Sciatic nerve (tissue), 2 donors: Measurements from ENCODE around the gene PPP4C. TPM values are rescaled to one million over a fixed set of nuclear protein-coding genes. Genes with fewer than 3 reads are reported as not detected.
"Not testable (repeated sequence)": the region's sequence is repeated elsewhere in the genome, so short reads cannot be mapped to it uniquely, and the experiment has no call there.

Experiments
- ATAC-seq: fragments of 200-7000 bp; cut with Tn5 transposase; one replicate; pipeline ENCODE4 v1.9.1; 2020; ENCODE audit warnings: mild to moderate bottlenecking, moderate library complexity
- DNase-seq: peaks from one replicate; pipeline ENCODE4 v3.0.0-alpha.2; 2020; ENCODE audit warnings: low spot score
- intact Hi-C: fragments of 100-400 bp; cut with DNase I; formaldehyde crosslinking; loops from one replicate; pipeline ENCODE4 v1.14.2; 2022
- total RNA-seq: library from RNA; stranded (reverse); fragmentation: NEBNext Ultra II Directional; extraction: Animal tissue kit (Norgen Biotek cat#: 25700); gene quantifications from one replicate; pipeline ENCODE4 v1.2.1, GENCODE V29; 2021
- donor health status: DM: no; HTN: no; CAD: no.
- donor health status: DM: no; HTN: no; CAD: no.

PPP4C gene
- total RNA-seq, 1 donor from 2014 or later, result 41.2 TPM

DNA sequence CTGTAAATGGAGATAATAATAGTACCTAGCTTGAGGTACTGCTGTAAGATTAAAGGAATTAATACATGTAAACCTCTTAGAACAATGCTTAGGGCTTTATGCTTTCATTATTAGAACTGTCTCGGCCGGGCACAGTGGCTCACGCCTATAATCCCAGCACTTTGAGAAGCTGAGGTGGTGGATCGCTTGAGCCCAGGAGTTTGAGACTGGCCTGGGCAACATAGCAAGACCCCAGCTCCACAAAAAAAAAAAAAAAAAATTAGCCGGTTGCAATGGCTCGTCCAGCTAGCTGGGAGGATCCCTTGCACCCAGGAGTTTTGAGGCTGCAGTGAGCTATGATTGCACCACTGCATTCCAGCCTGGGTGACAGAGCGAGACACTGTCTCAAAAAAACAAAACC, 39.0 kb downstream of the PPP4C start:
- intact Hi-C loops, DNase-seq, ATAC-seq: not testable (repeated sequence)

- ATAC-seq (no peak), DNase-seq (no peak)
- intact Hi-C loops, result no loop called here
Observed at GRCh38 chr16:30115238-30115637, 39.4 kb downstream of the PPP4C start.

DNA sequence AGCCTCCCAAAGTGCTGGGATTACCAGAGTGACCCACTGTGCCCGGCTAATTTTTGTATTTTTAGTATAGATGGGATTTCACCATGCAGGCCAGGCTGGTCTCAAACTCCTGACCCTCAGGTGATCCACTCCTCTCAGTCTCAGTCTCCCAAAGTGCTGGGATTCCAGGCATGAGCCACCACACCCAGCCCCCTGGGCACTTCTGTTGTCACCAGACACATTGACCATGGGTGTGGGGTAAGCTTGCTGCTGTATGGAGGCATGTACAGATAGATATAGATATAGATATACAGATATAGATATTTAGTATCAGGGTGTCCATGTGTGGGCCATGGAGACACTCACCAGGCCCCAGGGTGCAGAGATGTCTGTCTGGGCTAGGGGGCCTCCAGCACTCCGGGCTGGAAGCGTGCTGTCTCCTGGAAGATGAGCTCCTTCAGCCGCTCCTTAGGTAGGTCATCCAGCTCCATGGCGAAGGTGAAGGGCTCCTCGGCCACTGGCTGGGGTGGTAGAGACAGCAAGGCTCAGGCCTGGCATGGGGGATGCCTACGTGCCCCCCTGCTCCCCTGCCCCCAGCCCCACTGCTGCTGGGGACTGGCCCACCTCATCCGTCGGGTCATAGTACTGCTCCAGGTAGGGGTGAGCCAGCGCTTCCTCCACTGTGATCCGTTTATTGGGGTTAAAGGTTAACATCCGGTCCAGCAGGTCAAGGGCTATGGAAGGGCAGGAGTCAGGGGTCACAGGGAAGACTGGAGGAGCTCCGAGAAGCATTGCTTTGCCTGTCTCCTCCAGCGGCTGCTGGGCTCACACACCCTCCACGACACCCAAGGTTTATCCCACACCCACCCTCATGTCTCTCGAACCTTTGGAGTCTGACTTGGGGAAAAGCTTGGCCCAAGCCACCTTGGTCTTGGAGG, 40.8 kb downstream of the PPP4C start:
- DNase-seq, result no peak
- no peak for ATAC-seq
- intact Hi-C loops, result no loop called here

DNA sequence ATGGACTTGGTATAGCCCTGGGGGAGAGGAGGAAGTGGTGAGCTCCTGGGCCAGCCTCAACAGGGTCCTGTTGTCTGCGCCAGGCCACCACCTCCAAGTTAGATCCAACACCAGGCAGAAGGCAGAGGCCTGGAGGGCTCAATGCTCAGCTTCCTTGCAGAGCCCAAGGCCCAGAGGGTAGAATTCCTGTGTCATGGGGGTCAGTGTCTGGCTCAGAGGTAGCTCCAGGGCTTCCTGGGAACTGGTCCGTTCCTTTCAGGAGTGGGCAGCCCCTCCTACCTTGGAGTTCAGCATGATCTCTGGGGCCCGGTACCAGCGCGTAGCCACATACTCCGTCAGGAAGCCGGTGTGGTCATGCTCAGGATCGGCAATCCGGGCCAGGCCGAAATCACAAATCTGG, 42.0 kb downstream of the PPP4C start:
- intact Hi-C loops, result no loop called here
- no peak for ATAC-seq

GRCh38 chr16:30119428-30119827, 43.6 kb downstream of the PPP4C start:
- intact Hi-C loops, result no loop called here
- ATAC-seq (no peak), DNase-seq (no peak)

More for the DNA sequence above, 42.0 kb downstream of the PPP4C start:
- no peak for DNase-seq

DNA sequence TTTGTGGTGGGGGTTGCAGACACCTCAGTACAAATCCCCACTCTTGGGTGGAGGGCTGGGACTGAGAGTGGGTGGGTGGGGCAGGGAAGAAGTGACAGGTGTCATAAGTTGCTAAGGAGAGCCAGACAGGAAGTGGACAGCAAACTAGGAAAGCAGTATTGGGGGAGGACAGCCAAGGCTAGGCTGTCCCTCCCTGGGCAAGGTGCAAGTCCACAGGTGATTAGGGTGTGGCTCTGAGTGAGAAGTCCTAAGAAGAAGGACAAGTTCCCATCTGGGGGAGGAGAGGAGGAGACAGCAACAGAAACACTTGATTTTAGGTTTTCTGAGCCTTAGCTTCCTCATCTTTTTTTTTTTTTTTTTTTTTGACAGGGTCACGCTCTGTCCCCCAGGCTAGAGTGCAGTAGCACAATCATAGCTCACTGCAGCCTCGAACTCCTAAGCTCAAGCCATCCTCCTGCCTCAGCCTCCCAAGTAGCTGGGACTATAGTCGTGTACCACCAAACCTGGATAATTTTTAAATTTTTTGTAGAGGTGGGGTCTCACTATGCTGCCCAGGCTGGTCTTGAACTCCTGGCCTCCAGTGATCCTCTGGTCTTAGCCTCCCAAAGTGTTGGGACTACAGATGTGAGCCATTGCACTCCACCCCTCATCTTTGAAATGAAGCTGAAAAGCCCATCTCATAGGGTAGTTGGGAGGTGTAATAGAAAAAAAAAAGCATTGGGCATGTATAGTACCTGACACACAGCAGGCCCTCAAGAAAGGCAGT, 44.7 kb downstream of the PPP4C start:
- no peak for ATAC-seq
- DNase-seq, result no peak
- intact Hi-C loops, result no loop called here

GRCh38 chr16:30121741-30122571, 46.2 kb downstream of the PPP4C start:
- peak; percentile 87 for ATAC-seq
- DNase-seq, result peak; percentile 85
- intact Hi-C loops, result no loop called here

DNA sequence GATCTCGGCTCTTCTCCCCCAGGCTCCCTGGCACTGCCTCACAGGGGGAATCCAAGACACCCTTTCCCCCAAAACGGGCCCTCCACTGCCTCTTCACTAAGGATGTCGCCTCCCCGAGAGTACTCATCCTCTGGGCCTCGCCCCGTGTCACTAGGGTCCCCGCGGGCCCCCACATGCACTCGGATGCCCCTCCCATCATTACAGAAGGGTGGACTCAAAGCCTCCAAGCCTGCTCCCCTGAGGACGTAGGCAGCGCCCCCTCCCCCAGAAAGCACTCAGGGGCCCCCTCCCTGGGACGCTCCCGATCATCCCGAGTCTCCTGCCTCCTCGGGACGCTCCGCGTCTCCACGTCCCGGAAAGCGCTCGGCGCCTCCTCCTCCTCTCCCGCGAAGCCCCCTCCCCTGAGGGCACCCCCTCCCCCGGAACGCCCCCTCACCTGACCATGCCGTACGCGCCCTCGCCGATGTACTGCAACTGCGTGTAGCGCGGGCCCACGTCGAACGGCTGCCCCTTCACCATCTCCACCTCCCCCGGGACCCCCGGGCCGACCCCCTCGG, 46.9 kb downstream of the PPP4C start:
- intact Hi-C loops, result no loop called here
- ATAC-seq, result peak; percentile 47

GRCh38 chr16:30124985-30125379, 49.2 kb downstream of the PPP4C start:
- intact Hi-C loops, result no loop called here
- ATAC-seq, result no peak

More for the DNA sequence above, 46.9 kb downstream of the PPP4C start:
- DNase-seq, result no peak

GRCh38 chr16:30125690-30126089, 49.9 kb downstream of the PPP4C start:
- ATAC-seq, DNase-seq, intact Hi-C loops: not testable (repeated sequence)

More at GRCh38 chr16:30124985-30125379, 49.2 kb downstream of the PPP4C start:
- DNase-seq, result no peak

- ATAC-seq, result no peak
Observed at GRCh38 chr16:30127993-30128392, 52.2 kb downstream of the PPP4C start.

DNA sequence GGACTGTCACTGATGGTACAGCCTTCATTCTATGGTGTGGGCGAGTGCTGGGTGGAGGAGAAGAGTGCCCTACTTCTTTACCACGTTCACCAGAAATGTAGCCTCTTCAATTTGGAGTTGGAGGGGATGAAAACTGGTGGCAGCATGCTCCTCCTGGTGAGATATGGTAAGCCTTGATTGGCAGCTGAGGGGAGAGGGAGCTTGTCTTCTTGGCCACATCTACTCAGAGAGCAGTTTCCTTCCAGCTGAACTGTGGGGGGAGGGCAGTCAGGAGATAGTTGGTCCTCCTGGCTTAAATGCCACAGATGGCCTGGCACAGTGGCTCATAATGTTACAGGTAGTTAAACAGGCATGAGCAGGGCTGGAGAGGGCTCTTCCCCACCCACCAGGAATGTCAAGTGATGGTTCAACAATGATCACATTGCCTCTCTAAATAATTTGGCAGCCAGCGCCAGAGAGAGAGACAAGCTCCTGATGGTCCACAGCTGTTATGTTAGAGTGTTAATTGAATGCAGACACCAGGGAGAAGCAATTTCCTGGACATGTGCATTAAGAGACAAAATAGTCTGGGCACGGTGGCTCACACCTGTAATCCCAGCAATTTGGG, 56.2 kb downstream of the PPP4C start:
- DNase-seq (no peak), ATAC-seq (no peak)
- intact Hi-C loops, result no loop called here

More at GRCh38 chr16:30127993-30128392, 52.2 kb downstream of the PPP4C start:
- no peak for DNase-seq
- intact Hi-C loops, result no loop called here

DNA sequence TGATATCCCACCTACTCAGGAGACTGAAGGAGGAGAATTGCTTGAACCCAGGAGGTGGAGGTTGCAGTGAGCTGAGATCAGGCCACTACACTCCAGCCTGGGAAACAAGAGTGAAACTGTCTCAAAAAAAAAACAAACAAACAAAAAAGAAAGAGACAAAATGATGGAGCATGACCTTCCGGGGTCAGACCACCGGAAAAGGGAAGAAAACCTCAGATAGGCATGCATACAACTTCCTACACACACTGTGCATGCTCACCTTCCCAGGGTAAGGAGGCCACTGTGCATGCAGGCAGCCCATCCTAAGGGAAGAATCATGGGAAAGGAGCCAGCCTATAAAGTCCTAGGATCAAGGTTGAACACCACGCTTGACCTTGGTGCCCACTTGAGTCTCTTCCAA, 56.8 kb downstream of the PPP4C start:
- ATAC-seq, result no peak
- intact Hi-C loops, result no loop called here
- no peak for DNase-seq

Other genes starting within 250 kb of the PPP4C start
- gene CDIPT, start 212.8 kb upstream of the PPP4C start, total RNA-seq, result 58.4 TPM
- gene SEZ6L2, start 176.4 kb upstream of the PPP4C start, total RNA-seq, result 3.1 TPM
- gene ASPHD1, start 175.5 kb upstream of the PPP4C start, total RNA-seq, result 5.0 TPM
- 30.4 TPM for gene KCTD13, start 149.8 kb upstream of the PPP4C start, total RNA-seq
- 82.4 TPM for gene TMEM219, start 113.9 kb upstream of the PPP4C start, total RNA-seq
- gene TAOK2, start 102.1 kb upstream of the PPP4C start, total RNA-seq, result 51.8 TPM
- 11.1 TPM for gene HIRIP3, start 80.4 kb upstream of the PPP4C start, total RNA-seq
- gene INO80E, start 79.8 kb upstream of the PPP4C start, total RNA-seq, result 59.2 TPM
- gene DOC2A, start 65.0 kb upstream of the PPP4C start, total RNA-seq, result 0.67 TPM
- not detected for gene C16orf92, start 52.8 kb upstream of the PPP4C start, total RNA-seq
- gene TLCD3B, start 44.7 kb upstream of the PPP4C start, total RNA-seq, result not detected
- 600 TPM for gene ALDOA, start 10.2 kb upstream of the PPP4C start, total RNA-seq
- 1.7 TPM for gene TBX6, start 15.9 kb downstream of the PPP4C start, total RNA-seq
- 96.4 TPM for gene YPEL3, start 20.2 kb downstream of the PPP4C start, total RNA-seq
- 17.1 TPM for gene GDPD3, start 37.5 kb downstream of the PPP4C start, total RNA-seq
- gene MAPK3, start 47.2 kb downstream of the PPP4C start, total RNA-seq, result 136 TPM
- gene CORO1A, start 107.6 kb downstream of the PPP4C start, total RNA-seq, result 41.2 TPM
- gene BOLA2B, start 117.7 kb downstream of the PPP4C start, total RNA-seq, result 26.9 TPM
- gene SLX1A, start 117.9 kb downstream of the PPP4C start, total RNA-seq, result 18.5 TPM
- 21.0 TPM for gene SULT1A3, start 123.3 kb downstream of the PPP4C start, total RNA-seq
- gene NPIPB13, start 172.5 kb downstream of the PPP4C start, total RNA-seq, result 35.0 TPM